Measurements from ENCODE around the gene SND1. TPM values are rescaled to one million over a fixed set of nuclear protein-coding genes. Genes with fewer than 3 reads are reported as not detected.
A peak's percentile ranks its signal among the peaks of the same experiment; 100 is the strongest.

The SND1 gene
- polyA plus RNA-seq, 3 donors: 46.5 to 97.3 (median 79.8) TPM

DNA sequence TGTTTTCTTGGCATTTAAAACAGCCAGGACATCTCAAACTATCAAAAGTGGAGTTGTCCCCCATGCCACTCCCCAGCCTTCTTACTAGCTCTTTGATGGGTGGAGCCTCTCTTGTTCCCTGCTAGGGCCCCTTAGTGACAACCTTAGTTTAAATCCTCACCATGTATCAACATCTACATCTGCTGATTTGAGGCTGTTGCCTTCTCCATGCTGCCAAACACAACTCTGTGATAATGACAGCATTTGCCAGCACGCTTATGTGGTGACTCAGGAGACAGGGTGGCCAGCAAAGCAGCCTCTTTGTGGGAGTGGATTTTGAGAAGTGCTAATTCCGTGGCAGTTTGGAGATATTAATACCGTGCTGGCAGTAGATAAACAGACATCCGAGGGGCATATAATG is 233.8 kb downstream of the SND1 start:
- Histone ChIP-seq H3K4me3 (replicated peaks in 1 of 3; ENCODE audit: low read depth in 2 of 3, low read length in 3 of 3) (no peak overlapping the region), H3K4me2 (replicated peaks; ENCODE audit: extremely low read depth, low read length, poor library complexity, severe bottlenecking) (no peak overlapping the region)
- intact Hi-C loops (cut with micrococcal nuclease): no loop called here

DNA sequence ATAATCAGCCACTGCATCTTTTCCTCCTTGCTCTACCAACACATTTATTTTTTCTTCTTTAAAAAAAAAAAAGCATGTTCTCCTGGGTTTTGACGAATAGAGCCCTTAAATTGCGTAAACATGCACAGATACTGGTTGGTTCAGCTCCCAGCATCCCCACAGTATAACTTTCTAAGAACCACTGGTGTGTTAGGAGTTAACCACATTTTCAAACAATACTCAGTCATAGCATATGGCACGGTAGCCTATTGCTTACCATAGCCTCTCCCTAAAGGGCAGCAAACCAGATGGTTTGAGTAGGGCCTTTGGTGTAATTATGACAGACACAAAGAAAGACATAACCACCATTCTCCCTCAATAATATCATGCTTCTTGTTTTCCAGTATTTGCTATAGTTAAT is 234.3 kb downstream of the SND1 start:
- no CpG with 5 or more reads among the region's 3 CpGs for WGBS (ENCODE audit: insufficient coverage)
- peaks cover 0 to 1% (median 0%) of the 10 kb centered on the region in 3 donors for H3K27me3 Mint-ChIP-seq (ENCODE audit: low read depth in 3 of 3)
- no peaks in the 10 kb centered on the region for H3K9me3 ChIP-seq (replicated peaks in 1 of 2; ENCODE audit: control insufficient read depth in 1 of 2, insufficient read depth in 1 of 2, low read length in 2 of 2)

More for the DNA sequence above, 233.8 kb downstream of the SND1 start:
- peak overlapping the region in 2 of 7 donors; percentile 5 to 10 for H3K27ac Mint-ChIP-seq
- Histone ChIP-seq H3K27me3 (ENCODE audit: control insufficient read depth in 2 of 2, insufficient read depth in 2 of 2, low read length in 2 of 2) (no peaks in the 10 kb centered on the region), H3K36me3 (replicated peaks in 1 of 2; ENCODE audit: control insufficient read depth in 1 of 2, insufficient read depth in 2 of 2, low read length in 2 of 2) (peaks cover 15 to 31% of the 10 kb centered on the region in 2 donors), H4K20me1 (ENCODE audit: insufficient read depth, low read length) (peaks cover 32% of the 10 kb centered on the region), H2AFZ (ENCODE audit: insufficient read depth, low read depth, low read length, poor library complexity, severe bottlenecking) (no peak overlapping the region), H3K4me1 (ENCODE audit: control insufficient read depth in 1 of 2, insufficient read depth in 2 of 2, low read length in 2 of 2) (peaks cover 8 to 9% of the 10 kb centered on the region in 2 donors), H3K9ac (ENCODE audit: insufficient read depth, low read length, poor library complexity, severe bottlenecking) (no peak overlapping the region), H3K9me3 (replicated peaks in 1 of 2; ENCODE audit: control insufficient read depth in 1 of 2, insufficient read depth in 1 of 2, low read length in 2 of 2) (no peaks in the 10 kb centered on the region), H3K27ac (ENCODE audit: low read depth in 1 of 2, low read length in 2 of 2) (no peak overlapping the region), H3K79me2 (ENCODE audit: insufficient read depth, low read length) (peaks cover 15% of the 10 kb centered on the region)
- H3K27me3 Mint-ChIP-seq (ENCODE audit: low read depth in 3 of 3): peaks cover 0 to 1% (median 0%) of the 10 kb centered on the region in 3 donors
- TF ChIP-seq, protein P1, sequence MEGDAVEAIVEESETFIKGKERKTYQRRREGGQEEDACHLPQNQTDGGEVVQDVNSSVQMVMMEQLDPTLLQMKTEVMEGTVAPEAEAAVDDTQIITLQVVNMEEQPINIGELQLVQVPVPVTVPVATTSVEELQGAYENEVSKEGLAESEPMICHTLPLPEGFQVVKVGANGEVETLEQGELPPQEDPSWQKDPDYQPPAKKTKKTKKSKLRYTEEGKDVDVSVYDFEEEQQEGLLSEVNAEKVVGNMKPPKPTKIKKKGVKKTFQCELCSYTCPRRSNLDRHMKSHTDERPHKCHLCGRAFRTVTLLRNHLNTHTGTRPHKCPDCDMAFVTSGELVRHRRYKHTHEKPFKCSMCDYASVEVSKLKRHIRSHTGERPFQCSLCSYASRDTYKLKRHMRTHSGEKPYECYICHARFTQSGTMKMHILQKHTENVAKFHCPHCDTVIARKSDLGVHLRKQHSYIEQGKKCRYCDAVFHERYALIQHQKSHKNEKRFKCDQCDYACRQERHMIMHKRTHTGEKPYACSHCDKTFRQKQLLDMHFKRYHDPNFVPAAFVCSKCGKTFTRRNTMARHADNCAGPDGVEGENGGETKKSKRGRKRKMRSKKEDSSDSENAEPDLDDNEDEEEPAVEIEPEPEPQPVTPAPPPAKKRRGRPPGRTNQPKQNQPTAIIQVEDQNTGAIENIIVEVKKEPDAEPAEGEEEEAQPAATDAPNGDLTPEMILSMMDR (IDR thresholded peaks at IDR 0.05): no peak
- no peaks in the 10 kb centered on the region for H3K9me3 Mint-ChIP-seq
- no peak for DNase-seq
- 88% methylated on average over 3 of the region's 4 CpGs for WGBS (ENCODE audit: insufficient coverage)
- no peak overlapping the region for H3K4me3 Mint-ChIP-seq
- peaks cover 25% of the 10 kb centered on the region for H3K4me1 Mint-ChIP-seq
- peaks cover 38 to 42% of the 10 kb centered on the region in 2 donors for H3K36me3 Mint-ChIP-seq

More for the DNA sequence above, 234.3 kb downstream of the SND1 start:
- no peak overlapping the region for H3K4me3 Mint-ChIP-seq
- no peaks in the 10 kb centered on the region for H3K27me3 ChIP-seq (ENCODE audit: control insufficient read depth in 2 of 2, insufficient read depth in 2 of 2, low read length in 2 of 2)
- H3K4me3 ChIP-seq (replicated peaks in 1 of 3; ENCODE audit: low read depth in 2 of 3, low read length in 3 of 3): no peak overlapping the region
- peaks cover 12% of the 10 kb centered on the region for H3K79me2 ChIP-seq (ENCODE audit: insufficient read depth, low read length)
- peaks cover 15 to 34% of the 10 kb centered on the region in 2 donors for H3K36me3 ChIP-seq (replicated peaks in 1 of 2; ENCODE audit: control insufficient read depth in 1 of 2, insufficient read depth in 2 of 2, low read length in 2 of 2)
- intact Hi-C loops (cut with micrococcal nuclease): no loop called here
- TF ChIP-seq, protein P1 (IDR thresholded peaks at IDR 0.05): no peak
- no peak for DNase-seq
- peaks cover 29% of the 10 kb centered on the region for H3K4me1 Mint-ChIP-seq
- no peak overlapping the region for H3K27ac ChIP-seq (ENCODE audit: low read depth in 1 of 2, low read length in 2 of 2)
- peak overlapping the region in 1 of 7 donors; percentile 10 for H3K27ac Mint-ChIP-seq
- no peak overlapping the region for H3K9ac ChIP-seq (ENCODE audit: insufficient read depth, low read length, poor library complexity, severe bottlenecking)
- peaks cover 12% of the 10 kb centered on the region in 2 donors for H3K4me1 ChIP-seq (ENCODE audit: control insufficient read depth in 1 of 2, insufficient read depth in 2 of 2, low read length in 2 of 2)
- no peak overlapping the region for H3K4me2 ChIP-seq (replicated peaks; ENCODE audit: extremely low read depth, low read length, poor library complexity, severe bottlenecking)
- no peak overlapping the region for H2AFZ ChIP-seq (ENCODE audit: insufficient read depth, low read depth, low read length, poor library complexity, severe bottlenecking)
- H4K20me1 ChIP-seq (ENCODE audit: insufficient read depth, low read length): peaks cover 29% of the 10 kb centered on the region
- peaks cover 38 to 43% of the 10 kb centered on the region in 2 donors for H3K36me3 Mint-ChIP-seq
- H3K9me3 Mint-ChIP-seq: no peaks in the 10 kb centered on the region

Data from CD14-positive monocyte (primary cell).